ENCODE measurements around the gene APEH.
A peak's percentile ranks its signal among the peaks of the same experiment; 100 is the strongest.
"Not testable (repeated sequence)": the region's sequence is repeated elsewhere in the genome, so short reads cannot be mapped to it uniquely, and the experiment has no call there.

The APEH gene

DNA sequence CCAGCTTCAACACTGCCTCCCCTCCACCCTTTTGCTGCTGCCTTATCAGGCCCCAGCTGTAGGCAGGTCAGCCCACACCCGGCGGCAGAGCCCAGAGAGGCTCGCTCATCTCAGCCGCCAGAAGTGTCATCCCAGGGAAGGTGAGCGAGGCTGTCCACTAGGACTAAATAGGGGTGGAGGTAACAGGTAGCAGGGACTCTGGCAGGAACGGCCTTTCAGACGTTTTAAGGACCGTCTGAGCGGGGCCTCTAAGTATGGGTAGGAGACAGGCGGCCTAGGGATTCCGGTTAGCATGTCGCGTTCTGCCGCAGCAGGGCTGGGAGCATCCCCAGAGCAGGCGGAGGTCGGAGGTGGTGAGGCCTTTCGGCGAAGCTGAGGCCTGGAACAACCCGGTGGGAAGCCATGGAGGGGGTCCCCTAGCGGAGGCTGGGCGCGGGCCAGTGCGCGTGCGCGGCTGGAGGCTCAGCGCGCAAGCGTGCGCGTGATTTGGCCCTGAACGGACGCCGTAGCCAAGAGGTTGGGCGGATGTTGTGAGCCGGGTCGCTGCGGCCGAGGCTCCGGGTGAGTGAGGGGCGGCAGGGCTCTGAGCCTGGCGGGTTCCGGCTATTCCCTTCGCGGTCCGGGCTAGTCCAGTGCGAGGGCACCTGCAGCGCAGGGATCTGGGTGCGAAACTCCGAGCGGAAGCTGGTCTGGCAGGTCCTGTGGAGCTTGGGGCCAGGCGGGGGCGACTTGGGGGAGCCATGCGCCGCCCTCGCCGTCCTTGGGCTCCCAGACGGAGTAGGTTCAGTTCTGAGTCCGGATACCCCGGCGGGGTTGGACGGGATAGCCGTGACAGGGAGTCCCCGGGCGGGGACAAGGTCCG lies 15.1 kb downstream of the APEH start, which contains the start of the genes MST1 and RNF123:
TSS of gene MST1 (minus strand) at position 429 of the 862 bp plus-strand sequence. CDS start 783 bp downstream, outside the sequence.
TSS of gene RNF123 (plus strand) at position 512 of the 862 bp plus-strand sequence. CDS start 1,609 bp downstream, outside the sequence.
- peaks cover 16% of the 10 kb centered on the region for H3K79me2 ChIP-seq (ENCODE audit: low read length)
- peak within 1 kb of the TSS; percentile 75; the same call in 1 of the 2 replicates for H2AFZ ChIP-seq (ENCODE audit: low read depth, low read length)
- TF ChIP-seq, protein P1, sequence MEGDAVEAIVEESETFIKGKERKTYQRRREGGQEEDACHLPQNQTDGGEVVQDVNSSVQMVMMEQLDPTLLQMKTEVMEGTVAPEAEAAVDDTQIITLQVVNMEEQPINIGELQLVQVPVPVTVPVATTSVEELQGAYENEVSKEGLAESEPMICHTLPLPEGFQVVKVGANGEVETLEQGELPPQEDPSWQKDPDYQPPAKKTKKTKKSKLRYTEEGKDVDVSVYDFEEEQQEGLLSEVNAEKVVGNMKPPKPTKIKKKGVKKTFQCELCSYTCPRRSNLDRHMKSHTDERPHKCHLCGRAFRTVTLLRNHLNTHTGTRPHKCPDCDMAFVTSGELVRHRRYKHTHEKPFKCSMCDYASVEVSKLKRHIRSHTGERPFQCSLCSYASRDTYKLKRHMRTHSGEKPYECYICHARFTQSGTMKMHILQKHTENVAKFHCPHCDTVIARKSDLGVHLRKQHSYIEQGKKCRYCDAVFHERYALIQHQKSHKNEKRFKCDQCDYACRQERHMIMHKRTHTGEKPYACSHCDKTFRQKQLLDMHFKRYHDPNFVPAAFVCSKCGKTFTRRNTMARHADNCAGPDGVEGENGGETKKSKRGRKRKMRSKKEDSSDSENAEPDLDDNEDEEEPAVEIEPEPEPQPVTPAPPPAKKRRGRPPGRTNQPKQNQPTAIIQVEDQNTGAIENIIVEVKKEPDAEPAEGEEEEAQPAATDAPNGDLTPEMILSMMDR (IDR thresholded peaks at IDR 0.05; ENCODE audit: low read depth, low read length), result peak; percentile 40
- TF ChIP-seq EZH2phosphoT487 (IDR thresholded peaks at IDR 0.05; ENCODE audit: low read depth), result no peak
- H4K20me1 ChIP-seq (ENCODE audit: insufficient read depth, low read length), result no peaks in the 10 kb centered on the region
- H3K9me3 ChIP-seq (ENCODE audit: insufficient read depth, low read length), result no peaks in the 10 kb centered on the region
- H3K9ac ChIP-seq (ENCODE audit: low read length), result peak within 1 kb of the TSS; percentile 93
- peak within 1 kb of the TSS; percentile 89 for H3K4me2 ChIP-seq (ENCODE audit: low read length)
- no peaks in the 10 kb centered on the region for H3K36me3 ChIP-seq (replicated peaks; ENCODE audit: low read depth, low read length)
- H3K4me3 ChIP-seq (ENCODE audit: low read length), result peak within 1 kb of the TSS; percentile 87
- H3K27me3 ChIP-seq (ENCODE audit: low read depth, low read length), result no peaks in the 10 kb centered on the region
- peak within 1 kb of the TSS; percentile 52 for H3K27ac ChIP-seq (ENCODE audit: low read length)
- peaks cover 9% of the 10 kb centered on the region for H3K4me1 ChIP-seq (ENCODE audit: low read length)

DNA sequence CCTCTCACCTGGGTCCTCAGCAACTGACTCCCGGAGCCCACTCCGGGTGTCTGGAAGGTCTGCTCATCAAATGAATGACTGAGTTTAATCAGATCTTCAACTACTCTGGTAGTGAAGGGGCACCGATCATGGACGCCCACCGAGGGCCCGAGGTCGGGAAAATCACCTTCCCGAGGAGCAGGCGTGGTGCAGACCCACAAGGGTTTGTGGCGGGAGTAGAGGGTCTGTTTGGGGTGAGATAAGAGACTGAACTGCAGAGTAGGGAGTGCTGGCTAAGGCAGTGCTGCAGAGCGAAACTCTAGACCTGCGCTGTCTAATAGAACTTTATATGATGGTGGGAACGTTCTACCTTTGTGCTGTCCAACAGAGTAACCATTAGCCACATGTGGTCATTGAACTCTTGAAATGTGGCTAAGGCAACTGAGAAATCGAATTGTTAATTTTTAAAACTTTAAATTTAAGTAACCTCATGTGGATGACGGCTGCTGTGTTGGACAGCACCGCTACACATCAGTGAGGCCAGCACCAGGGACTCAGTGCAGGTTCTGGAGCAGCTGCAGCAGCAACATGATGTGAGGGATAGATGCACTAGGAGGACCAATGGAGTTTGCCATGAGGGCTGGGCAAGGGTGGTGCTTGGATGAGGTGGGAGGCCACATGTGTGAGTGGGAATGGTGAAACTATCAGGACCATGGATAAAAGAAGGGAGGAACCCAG lies 15.9 kb downstream of the APEH start:
- H3K27me3 ChIP-seq (ENCODE audit: low read depth, low read length); H3K27ac ChIP-seq (ENCODE audit: low read length); H4K20me1 ChIP-seq (ENCODE audit: insufficient read depth, low read length); H3K4me1 ChIP-seq (ENCODE audit: low read length); H3K36me3 ChIP-seq (replicated peaks; ENCODE audit: low read depth, low read length); H3K9me3 ChIP-seq (ENCODE audit: insufficient read depth, low read length): not testable (repeated sequence)
- Histone ChIP-seq H2AFZ (ENCODE audit: low read depth, low read length) (0 out of 2 replicates have a peak overlapping the region, but pooled peaks have one; percentile 39), H3K79me2 (ENCODE audit: low read length) (peaks cover 16% of the 10 kb centered on the region), H3K4me3 (ENCODE audit: low read length) (peak overlapping the region; percentile 87), H3K9ac (ENCODE audit: low read length) (peak overlapping the region; percentile 93), H3K4me2 (ENCODE audit: low read length) (peak overlapping the region; percentile 69)

DNA sequence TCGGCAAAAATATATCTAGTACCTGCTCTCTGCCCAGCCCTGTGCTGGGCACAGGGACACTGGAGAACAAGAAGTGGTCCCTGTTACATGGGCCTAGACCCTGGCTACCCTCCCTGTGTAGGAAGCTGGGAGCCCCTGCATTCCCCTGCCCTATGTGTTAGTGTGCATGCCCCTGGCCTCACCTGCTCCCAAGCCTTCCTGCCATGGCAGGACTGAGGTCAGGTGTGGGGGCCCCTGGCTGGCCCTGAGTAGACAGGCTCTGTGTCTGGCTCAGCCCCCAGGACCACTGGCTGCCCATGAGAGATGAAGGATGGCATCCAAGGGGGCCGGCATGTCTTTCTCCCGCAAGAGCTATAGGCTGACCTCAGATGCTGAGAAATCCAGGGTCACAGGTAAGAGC lies 16.7 kb downstream of the APEH start:
- H3K79me2 ChIP-seq (ENCODE audit: low read length), result peaks cover 16% of the 10 kb centered on the region
- H3K27me3 ChIP-seq (ENCODE audit: low read depth, low read length); H3K4me2 ChIP-seq (ENCODE audit: low read length); H3K9me3 ChIP-seq (ENCODE audit: insufficient read depth, low read length); H3K9ac ChIP-seq (ENCODE audit: low read length); H4K20me1 ChIP-seq (ENCODE audit: insufficient read depth, low read length); H2AFZ ChIP-seq (ENCODE audit: low read depth, low read length); H3K4me3 ChIP-seq (ENCODE audit: low read length); H3K4me1 ChIP-seq (ENCODE audit: low read length); H3K36me3 ChIP-seq (replicated peaks; ENCODE audit: low read depth, low read length); H3K27ac ChIP-seq (ENCODE audit: low read length): not testable (repeated sequence)

DNA sequence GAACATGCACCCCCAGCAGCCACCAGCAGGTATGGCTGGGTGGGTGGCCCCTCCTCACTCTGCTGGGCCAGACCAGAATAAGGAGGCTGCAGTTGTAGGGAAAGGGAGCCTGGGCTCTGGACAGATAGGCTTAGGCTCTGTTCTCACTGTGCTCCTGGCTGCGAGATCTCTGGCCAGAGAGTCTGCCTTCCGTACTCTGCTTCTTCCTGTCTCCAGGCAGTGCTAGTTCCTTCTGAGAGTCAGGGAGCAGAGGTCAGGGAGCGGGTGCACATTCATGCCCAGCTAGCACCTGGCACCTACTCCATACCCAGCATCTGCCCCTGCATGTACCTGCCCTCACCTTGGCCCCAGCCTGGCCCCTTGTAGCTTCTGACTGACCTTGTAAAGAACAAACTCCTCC lies 17.3 kb downstream of the APEH start:
- not testable (repeated sequence) for H3K4me1 ChIP-seq (ENCODE audit: low read length); H3K27me3 ChIP-seq (ENCODE audit: low read depth, low read length); H2AFZ ChIP-seq (ENCODE audit: low read depth, low read length); H3K4me2 ChIP-seq (ENCODE audit: low read length); H3K36me3 ChIP-seq (replicated peaks; ENCODE audit: low read depth, low read length); H3K4me3 ChIP-seq (ENCODE audit: low read length); H3K9ac ChIP-seq (ENCODE audit: low read length); H3K27ac ChIP-seq (ENCODE audit: low read length); H4K20me1 ChIP-seq (ENCODE audit: insufficient read depth, low read length); H3K9me3 ChIP-seq (ENCODE audit: insufficient read depth, low read length)
- peaks cover 16% of the 10 kb centered on the region for H3K79me2 ChIP-seq (ENCODE audit: low read length)

DNA sequence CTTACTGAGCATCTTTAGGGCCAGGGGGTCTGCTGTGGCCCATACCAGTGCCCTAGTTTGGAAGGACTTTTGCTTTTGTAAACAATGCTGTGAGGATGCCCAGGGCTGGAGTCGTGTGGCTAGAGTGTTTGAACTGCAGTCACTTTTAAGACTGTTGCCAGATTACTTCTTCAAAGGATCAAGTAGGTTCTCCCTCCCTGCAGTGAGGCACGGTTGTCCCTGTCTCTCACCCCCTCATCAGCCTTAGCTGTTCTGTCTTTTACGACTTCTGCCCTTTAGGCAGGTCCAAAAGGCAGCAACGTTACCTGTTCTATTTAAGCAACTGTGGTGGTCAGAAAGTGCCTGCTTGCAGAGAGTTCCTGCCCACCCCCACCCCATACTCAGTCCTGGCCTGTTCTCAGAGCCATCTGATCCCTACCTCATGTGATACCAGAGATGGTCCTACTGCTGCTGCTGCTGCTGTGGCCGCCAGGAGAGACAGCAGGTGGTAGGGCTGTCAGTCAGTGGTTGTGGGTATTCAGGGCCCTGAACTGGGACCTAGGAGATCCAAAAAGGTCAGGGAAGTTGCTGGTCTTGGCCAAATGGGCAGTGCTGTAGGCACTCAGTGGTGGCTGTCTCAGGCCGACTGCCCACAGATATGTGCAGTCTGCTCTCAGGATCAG lies 20.4 kb downstream of the APEH start:
- H3K4me2 ChIP-seq (ENCODE audit: low read length); H3K9ac ChIP-seq (ENCODE audit: low read length); H3K27me3 ChIP-seq (ENCODE audit: low read depth, low read length); H3K9me3 ChIP-seq (ENCODE audit: insufficient read depth, low read length); H4K20me1 ChIP-seq (ENCODE audit: insufficient read depth, low read length); H3K4me3 ChIP-seq (ENCODE audit: low read length); H3K36me3 ChIP-seq (replicated peaks; ENCODE audit: low read depth, low read length); H3K4me1 ChIP-seq (ENCODE audit: low read length); H2AFZ ChIP-seq (ENCODE audit: low read depth, low read length); H3K27ac ChIP-seq (ENCODE audit: low read length): not testable (repeated sequence)
- H3K79me2 ChIP-seq (ENCODE audit: low read length), result peaks cover 14% of the 10 kb centered on the region

DNA sequence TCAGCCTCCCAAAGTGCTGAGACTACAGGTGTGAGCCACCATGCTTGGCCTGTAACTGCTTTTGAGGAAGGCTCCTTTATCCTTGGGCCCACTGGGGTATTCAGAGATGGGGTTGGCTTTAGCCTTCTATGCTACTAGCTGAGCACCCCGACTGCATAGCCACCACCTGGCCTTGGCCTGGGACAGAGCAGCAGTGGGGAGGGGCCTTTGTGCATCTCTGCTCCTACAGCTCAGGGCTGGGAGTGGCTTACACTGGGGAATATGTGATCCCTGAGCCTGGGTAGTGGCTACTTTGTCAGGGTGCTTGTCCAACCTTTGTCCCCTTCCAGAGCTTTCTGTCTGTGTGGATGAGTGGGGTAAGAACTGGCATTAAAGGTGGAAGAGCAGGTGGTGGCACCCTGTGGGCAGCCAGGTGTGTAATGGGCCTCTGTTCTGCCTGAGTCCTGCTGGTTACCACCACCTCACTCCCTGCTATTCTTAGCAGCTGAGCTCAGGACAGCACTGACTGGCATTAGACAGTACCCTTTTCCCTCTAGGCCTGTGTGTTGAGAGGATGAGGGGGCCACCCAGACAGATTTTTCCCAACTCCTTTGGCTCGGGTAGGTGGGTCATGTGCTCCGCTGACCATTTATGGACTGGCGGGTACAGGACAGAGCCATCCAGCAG lies 21.3 kb downstream of the APEH start:
- not testable (repeated sequence) for H4K20me1 ChIP-seq (ENCODE audit: insufficient read depth, low read length); H3K4me1 ChIP-seq (ENCODE audit: low read length); H3K79me2 ChIP-seq (ENCODE audit: low read length); H3K27me3 ChIP-seq (ENCODE audit: low read depth, low read length); H3K27ac ChIP-seq (ENCODE audit: low read length); H3K9me3 ChIP-seq (ENCODE audit: insufficient read depth, low read length); H3K9ac ChIP-seq (ENCODE audit: low read length); H2AFZ ChIP-seq (ENCODE audit: low read depth, low read length); H3K4me2 ChIP-seq (ENCODE audit: low read length); H3K4me3 ChIP-seq (ENCODE audit: low read length); H3K36me3 ChIP-seq (replicated peaks; ENCODE audit: low read depth, low read length)
